Measurements from ENCODE around the gene CCDC93.

DNA sequence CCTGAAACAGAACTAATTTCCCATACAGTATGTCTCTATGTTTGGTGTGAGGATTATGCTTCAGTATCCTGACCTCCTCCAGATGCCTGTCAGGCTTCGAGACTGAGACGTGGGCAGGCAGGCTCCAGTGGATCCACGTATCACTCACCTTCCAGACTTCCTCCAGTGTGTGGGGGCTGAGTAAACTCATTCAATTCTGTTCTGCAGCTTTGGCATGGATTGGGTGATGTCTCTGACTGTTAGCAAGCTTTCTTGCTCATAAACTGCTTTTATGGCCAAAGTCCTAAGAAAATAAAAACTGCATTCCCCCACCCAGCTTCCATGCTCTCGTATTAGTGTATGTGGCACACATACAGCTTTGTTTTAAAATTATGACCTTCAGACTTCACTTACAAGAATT is 53.6 kb downstream of the CCDC93 start:
- TF ChIP-seq ARNT (IDR thresholded peaks at IDR 0.05), result no peak
- TF ChIP-seq TARDBP (IDR thresholded peaks at IDR 0.05), result no peak
- no peak for TF ChIP-seq FOXM1 (IDR thresholded peaks at IDR 0.05; ENCODE audit: borderline replicate concordance)
- no peak for TF ChIP-seq ZNF384 (IDR thresholded peaks at IDR 0.05)
- no peak for TF ChIP-seq NFRKB (IDR thresholded peaks at IDR 0.05)
- TF ChIP-seq CTBP1 (IDR thresholded peaks at IDR 0.05; ENCODE audit: borderline replicate concordance), result no peak
- no peak for TF ChIP-seq SP1 (IDR thresholded peaks at IDR 0.05)
- TF ChIP-seq BHLHE40 (IDR thresholded peaks at IDR 0.05; ENCODE audit: borderline replicate concordance), result no peak
- TF ChIP-seq, protein P1, sequence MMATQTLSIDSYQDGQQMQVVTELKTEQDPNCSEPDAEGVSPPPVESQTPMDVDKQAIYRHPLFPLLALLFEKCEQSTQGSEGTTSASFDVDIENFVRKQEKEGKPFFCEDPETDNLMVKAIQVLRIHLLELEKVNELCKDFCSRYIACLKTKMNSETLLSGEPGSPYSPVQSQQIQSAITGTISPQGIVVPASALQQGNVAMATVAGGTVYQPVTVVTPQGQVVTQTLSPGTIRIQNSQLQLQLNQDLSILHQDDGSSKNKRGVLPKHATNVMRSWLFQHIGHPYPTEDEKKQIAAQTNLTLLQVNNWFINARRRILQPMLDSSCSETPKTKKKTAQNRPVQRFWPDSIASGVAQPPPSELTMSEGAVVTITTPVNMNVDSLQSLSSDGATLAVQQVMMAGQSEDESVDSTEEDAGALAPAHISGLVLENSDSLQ (IDR thresholded peaks at IDR 0.05), result no peak
- TF ChIP-seq HDGF (IDR thresholded peaks at IDR 0.05; ENCODE audit: borderline replicate concordance), result no peak
- TF ChIP-seq ELF4 (IDR thresholded peaks at IDR 0.05), result no peak

All from HEK293T (cell line).